GM12878 (cell line): ENCODE results near the gene CKLF. TPM values are rescaled to one million over a fixed set of nuclear protein-coding genes. Genes with fewer than 3 reads are reported as not detected.

Experiments
- ATAC-seq: fragments of 200-7000 bp; cut with Tn5 transposase; 3 replicates; pipeline ENCODE4 v1.9.1; 2020; ENCODE audit warnings: mild to moderate bottlenecking, moderate library complexity
- BruUV-seq: library from RNA; stranded (reverse); fragments of 400-500 nt; replicated peaks from 2 replicates; lab custom pipeline; 2021; lab: Mats Ljungman, UMichigan
- CTCF ChIA-PET: fragments of 300-600 bp; sonication (Branson Sonifier 250); formaldehyde crosslinking; extraction: SDS; loops from one replicate; lab custom pipeline; 2021; ENCODE audit warnings: inconsistent platforms; lab: Yijun Ruan, JAX
- POLR2A ChIA-PET: fragments of 350-600 bp; formaldehyde crosslinking; extraction: SDS; loops from one replicate; lab custom pipeline; 2021; ENCODE audit warnings: inconsistent platforms; lab: Charles Lee
- RAD21 ChIA-PET: fragments of 300-600 bp; sonication (Branson Sonifier 250); formaldehyde crosslinking; loops from one replicate; lab custom pipeline; 2023; ENCODE audit warnings: antibody characterized with exemption; ENCODE audit not compliant: unreplicated experiment; lab: Charles Lee
- SMC1A ChIA-PET: fragments of 300-600 bp; sonication (Branson Sonifier 250); formaldehyde crosslinking; loops from one replicate; lab custom pipeline; 2023; ENCODE audit not compliant: unreplicated experiment, uncharacterized antibody; lab: Charles Lee
- DNase-seq: peaks from one replicate; pipeline ENCODE4 v3.0.0-alpha.2; 2011; ENCODE audit warnings: low read depth, low spot score
- FAIRE-seq: peaks from 3 replicates; lab custom pipeline; 2011; peaks lifted over from hg19 to GRCh38; lab: Jason Lieb, UNC
- H2AFZ ChIP-seq: 2 replicates; pipeline ENCODE4 v1.6.0; 2011; ENCODE audit warnings: low read depth, low read length, control low read depth; ENCODE audit not compliant: control insufficient read depth
- H3K27ac ChIP-seq: 2 replicates; pipeline ENCODE4 v1.5.1; 2011; ENCODE audit warnings: control low read depth; ENCODE audit not compliant: control insufficient read depth, insufficient read depth
- H3K27me3 ChIP-seq, 2 experiments: replicated peaks in 1 of 2; 2 replicates each; pipeline versions ENCODE4 v1.6.0 to v1.6.1; 2011; ENCODE audit warnings: low read length in 1 of 2; ENCODE audit not compliant: control insufficient read depth in 2 of 2, insufficient read depth in 2 of 2
- H3K36me3 ChIP-seq, 2 experiments: 2 replicates each; pipeline ENCODE4 v1.5.1; 2011; ENCODE audit warnings: low read length in 1 of 2; ENCODE audit not compliant: control insufficient read depth in 2 of 2, insufficient read depth in 2 of 2
- H3K4me1 ChIP-seq: 2 replicates; pipeline ENCODE4 v1.6.1; 2011; ENCODE audit warnings: mild to moderate bottlenecking, low read length, moderate library complexity, mixed read lengths; ENCODE audit not compliant: control insufficient read depth, insufficient read depth
- H3K4me2 ChIP-seq: 2 replicates; pipeline ENCODE4 v1.6.0; 2011; ENCODE audit warnings: control low read depth; ENCODE audit not compliant: control insufficient read depth, insufficient read depth
- H3K4me3 ChIP-seq: fragments of 200-600 bp; sonication (generic); 2 replicates; pipeline ENCODE4 v1.5.1; 2016
- H3K79me2 ChIP-seq: 2 replicates; pipeline ENCODE4 v1.6.0; 2011; ENCODE audit warnings: low read length; ENCODE audit not compliant: control insufficient read depth, insufficient read depth
- H3K9ac ChIP-seq: 2 replicates; pipeline ENCODE4 v1.8.0; 2011; ENCODE audit warnings: low read length, control low read depth, mixed read lengths; ENCODE audit not compliant: control insufficient read depth, insufficient read depth
- H3K9me3 ChIP-seq: replicated peaks from 3 replicates; pipeline ENCODE4 v1.5.1; 2011; ENCODE audit warnings: mild to moderate bottlenecking, low read length; ENCODE audit not compliant: control insufficient read depth, insufficient read depth
- H4K20me1 ChIP-seq: 2 replicates; pipeline ENCODE4 v1.6.0; 2011; ENCODE audit not compliant: control insufficient read depth, insufficient read depth
- BCL3 ChIP-seq: IDR thresholded peaks from 2 replicates; pipeline ENCODE4 v1.6.1; 2011; ENCODE audit warnings: borderline replicate concordance, low read depth, mild to moderate bottlenecking, moderate library complexity, low read length; ENCODE audit not compliant: insufficient read depth, poor library complexity, severe bottlenecking
- BRCA1 ChIP-seq: IDR thresholded peaks from 2 replicates; pipeline ENCODE4 v1.6.1; 2011; ENCODE audit warnings: low read depth, low read length, improper control_type of control experiment
- ELK1 ChIP-seq: IDR thresholded peaks from 2 replicates; pipeline ENCODE4 v1.6.1; 2012; ENCODE audit warnings: low read depth, low read length, improper control_type of control experiment
- FOS ChIP-seq: IDR thresholded peaks from 3 replicates; pipeline ENCODE4 v1.6.1; 2011; ENCODE audit warnings: borderline replicate concordance; ENCODE audit not compliant: insufficient read length; ENCODE audit errors: extremely low read depth
- JUNB ChIP-seq: IDR thresholded peaks from 2 replicates; pipeline ENCODE4 v1.6.1; 2016; ENCODE audit warnings: antibody characterized with exemption, mild to moderate bottlenecking
- SMC3 ChIP-seq: IDR thresholded peaks from 2 replicates; pipeline ENCODE4 v1.6.1; 2011; ENCODE audit warnings: low read length, improper control_type of control experiment, borderline replicate concordance
- TAF1 ChIP-seq: IDR thresholded peaks from 2 replicates; pipeline ENCODE4 v1.6.1; 2011; ENCODE audit warnings: mild to moderate bottlenecking, low read depth, low read length, borderline replicate concordance
- WGBS: methylation state at CpG from one replicate; pipeline ENCODE4 v1.1.6; 2016; ENCODE audit warnings: low lambda C conversion rate; ENCODE audit not compliant: insufficient replicate concordance, insufficient coverage; ENCODE audit errors: missing lambda C conversion rate; 5-methylcytosine and 5-hydroxymethylcytosine counted together
- in situ Hi-C: fragments of 300-500 bp; cut with MboI; formaldehyde crosslinking; loops from 9 replicates; pipeline ENCODE4 v1.14.3; 2018; ENCODE audit warnings: mixed read lengths
- intact Hi-C: fragments of 100-400 bp; cut with micrococcal nuclease; formaldehyde crosslinking; loops from one replicate; pipeline ENCODE4 v1.14.2; 2022; ENCODE audit not compliant: unreplicated experiment
- polyA plus RNA-seq, 11 experiments: library from polyadenylated mRNA; depleted of rRNA in 4 of 11; unstranded in 6 of 11; stranded (reverse) in 5 of 11; fragments of >200 nt; fragmentation: Nextera tagmentation in 4 of 11; fragmentation: Illumina TruSeq in 1 of 11; extraction: Ambion mirVana in 4 of 11; extraction: Trizol in 1 of 11; gene quantifications; 1 replicate in 1 of 11; 2 replicates in 10 of 11; pipeline versions ENCODE4 v1.2.1 to v1.2.3, GENCODE V29; 2011 to 2016; ENCODE audit warnings: inconsistent platforms in 2 of 11, missing spikeins in 2 of 11, low read depth in 1 of 11
- total RNA-seq, 4 experiments: library from RNA; depleted of rRNA in 3 of 4; stranded (reverse); fragments of >200 nt in 3 of 4; fragmentation: Illumina TruSeq in 1 of 4; extraction: Trizol in 1 of 4; gene quantifications; 2 replicates each; pipeline versions ENCODE4 v1.2.1 to v1.2.3, GENCODE V29; 2013 to 2021

Gene CKLF
- total and polyA plus RNA-seq, 10 of the 15 experiments (the other 5 are each of a cell fraction or from before 2014, with no cell fraction given), result 40.8 to 193 (median 109) TPM

- no peak for TF ChIP-seq BCL3
Measured at GRCh38 chr16:66509576-66509975, 42.8 kb upstream of the CKLF start (continued).

GRCh38 chr16:66510298-66510697, 42.1 kb upstream of the CKLF start:
- no peak overlapping the region for H3K9ac ChIP-seq
- SMC1A ChIA-PET, result interaction anchor here (0.8 to 0.9 kb wide), 2 partner anchors 12 to 71 kb away, joined by 3 to 4 read pairs; no protein-coding TSS in a partner anchor
- TF ChIP-seq ELK1 (no peak), FOS (no peak), TAF1 (no peak), BRCA1 (no peak), SMC3 (no peak), JUNB (no peak)
- TF ChIP-seq, all 136 proteins: peak for 0
- no peak overlapping the region for H3K4me2 ChIP-seq
- POLR2A ChIA-PET, result interaction anchor here (1.8 kb wide), 1 partner anchor 13 kb away, joined by 5 read pairs; no protein-coding TSS in a partner anchor
- no TSS peak for BruUV-seq
- H3K27me3 ChIP-seq, result no peaks in the 10 kb centered on the region
- no peaks in the 10 kb centered on the region for H4K20me1 ChIP-seq
- H2AFZ ChIP-seq, result no peak overlapping the region
- H3K27ac ChIP-seq, result no peak overlapping the region
- no peak for DNase-seq
- in situ Hi-C loops (no loop called here), intact Hi-C loops (no loop called here)
- CTCF ChIA-PET, result interaction anchor here (1.5 to 3.8 kb wide), 4 partner anchors 33 to 104 kb away, joined by 3 to 12 read pairs (median 6); no protein-coding TSS in a partner anchor
- H3K79me2 ChIP-seq, result no peaks in the 10 kb centered on the region
- 70% methylated on average over 5 of the region's 5 CpGs for WGBS
- H3K4me3 ChIP-seq, result no peak overlapping the region
- no peaks in the 10 kb centered on the region for H3K36me3 ChIP-seq
- H3K4me1 ChIP-seq, result peaks cover 3% of the 10 kb centered on the region; the same call in 1 of the 2 replicates
- ATAC-seq, result no peak
- RAD21 ChIA-PET, result interaction anchor here (1.2 to 2.8 kb wide), 2 partner anchors 38 to 103 kb away, joined by 3 to 6 read pairs; no protein-coding TSS in a partner anchor
- FAIRE-seq, result no peak
- H3K9me3 ChIP-seq, result no peaks in the 10 kb centered on the region
